Gastrocnemius medialis (tissue), 4 donors: Measurements from ENCODE around the gene HDHD3. TPM values are rescaled to one million over a fixed set of nuclear protein-coding genes. Genes with fewer than 3 reads are reported as not detected.

Experiments
- ATAC-seq, 2 donors: fragments of 150-250 bp; one replicate each; pipeline ENCODE4 v1.9.1; 2016
- DNase-seq, 2 donors: peaks; one replicate each; pipeline ENCODE4 v3.0.0-alpha.2; 2019
- H3K27ac ChIP-seq, 4 donors: fragments of 200-600 bp; sonication (generic); 1 replicate in 1 of 4; 2 replicates in 3 of 4; pipeline ENCODE4 v1.5.1; 2016 to 2018; ENCODE audit warnings: mild to moderate bottlenecking in 2 of 4, moderate library complexity in 1 of 4
- H3K27me3 ChIP-seq, 3 donors: fragments of 200-600 bp; sonication (generic) in 2 of 3; 1 replicate in 1 of 3; 2 replicates in 2 of 3; pipeline versions ENCODE4 v1.5.1 to v1.6.0; 2016 to 2019; ENCODE audit warnings: mild to moderate bottlenecking in 1 of 3, moderate library complexity in 1 of 3
- H3K36me3 ChIP-seq, 2 donors: fragments of 200-600 bp; sonication (generic) in 1 of 2; one replicate each; pipeline ENCODE4 v1.5.1; 2017 to 2018
- H3K4me1 ChIP-seq, 2 donors: fragments of 200-600 bp; sonication (generic) in 1 of 2; one replicate each; pipeline ENCODE4 v1.5.1; 2016 to 2017; ENCODE audit warnings: mild to moderate bottlenecking in 2 of 2
- H3K4me3 ChIP-seq, 4 donors: fragments of 200-600 bp; sonication (generic) in 3 of 4; 1 replicate in 1 of 4; 2 replicates in 3 of 4; pipeline ENCODE4 v1.5.1; 2016 to 2019; ENCODE audit warnings: mild to moderate bottlenecking in 2 of 4
- H3K9me3 ChIP-seq, 3 donors: fragments of 200-600 bp; sonication (generic) in 2 of 3; 1 replicate in 1 of 3; 2 replicates in 2 of 3; pipeline ENCODE4 v1.5.1; 2016 to 2019
- POLR2A ChIP-seq, 2 donors: fragments of 450-650 bp; IDR thresholded peaks; one replicate each; pipeline ENCODE4 v1.6.1; 2017; ENCODE audit warnings: antibody characterized with exemption in 2 of 2, mild to moderate bottlenecking in 2 of 2, moderate library complexity in 2 of 2
- in situ Hi-C, 4 donors: fragments of 200-750 bp; cut with MboI; loops; one replicate each; pipeline versions ENCODE4 v1.15.0 to v1.8.0; 2017; ENCODE audit warnings: low sequenced_read_pairs in 4 of 4
- intact Hi-C: fragments of 100-400 bp; cut with DNase I; formaldehyde crosslinking; loops from one replicate; pipeline ENCODE4 v1.15.1; 2023; ENCODE audit warnings: low total_unique reads
- total RNA-seq, 4 donors: library from RNA; depleted of rRNA; stranded (reverse); fragments of >200 nt; gene quantifications; one replicate each; pipeline versions ENCODE4 v1.1.0 to v1.2.3, GENCODE V29; 2016
- TF ChIP-seq, protein P1 (sequence below), 5 experiments: fragments of 450-650 bp in 3 of 5; fragments of 200-600 bp in 2 of 5; sonication (generic) in 2 of 5; IDR thresholded peaks in 4 of 5; conservative IDR thresholded peaks in 1 of 5; 1 replicate in 4 of 5; 2 replicates in 1 of 5; pipeline ENCODE4 v1.5.1; 2016 to 2019; ENCODE audit warnings: antibody characterized with exemption in 5 of 5, mild to moderate bottlenecking in 3 of 5, moderate library complexity in 3 of 5

HDHD3 gene
- total RNA-seq, 4 donors from 2014 or later: 10.3 to 16.2 (median 14.1) TPM

- Histone ChIP-seq H3K4me1 (peaks cover 3% of the 10 kb centered on the region in 2 donors), H3K9me3 (no peaks in the 10 kb centered on the region), H3K27ac (no peak overlapping the region), H3K4me3 (no peak overlapping the region), H3K27me3 (peaks cover 18 to 34% (median 23%) of the 10 kb centered on the region in 3 donors), H3K36me3 (no peaks in the 10 kb centered on the region)
- DNase-seq: no peak
- TF ChIP-seq POLR2A (IDR thresholded peaks at IDR 0.05): no peak
- TF ChIP-seq, protein P1, sequence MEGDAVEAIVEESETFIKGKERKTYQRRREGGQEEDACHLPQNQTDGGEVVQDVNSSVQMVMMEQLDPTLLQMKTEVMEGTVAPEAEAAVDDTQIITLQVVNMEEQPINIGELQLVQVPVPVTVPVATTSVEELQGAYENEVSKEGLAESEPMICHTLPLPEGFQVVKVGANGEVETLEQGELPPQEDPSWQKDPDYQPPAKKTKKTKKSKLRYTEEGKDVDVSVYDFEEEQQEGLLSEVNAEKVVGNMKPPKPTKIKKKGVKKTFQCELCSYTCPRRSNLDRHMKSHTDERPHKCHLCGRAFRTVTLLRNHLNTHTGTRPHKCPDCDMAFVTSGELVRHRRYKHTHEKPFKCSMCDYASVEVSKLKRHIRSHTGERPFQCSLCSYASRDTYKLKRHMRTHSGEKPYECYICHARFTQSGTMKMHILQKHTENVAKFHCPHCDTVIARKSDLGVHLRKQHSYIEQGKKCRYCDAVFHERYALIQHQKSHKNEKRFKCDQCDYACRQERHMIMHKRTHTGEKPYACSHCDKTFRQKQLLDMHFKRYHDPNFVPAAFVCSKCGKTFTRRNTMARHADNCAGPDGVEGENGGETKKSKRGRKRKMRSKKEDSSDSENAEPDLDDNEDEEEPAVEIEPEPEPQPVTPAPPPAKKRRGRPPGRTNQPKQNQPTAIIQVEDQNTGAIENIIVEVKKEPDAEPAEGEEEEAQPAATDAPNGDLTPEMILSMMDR (IDR thresholded peaks at IDR 0.05 in 4 of 5, conservative IDR thresholded peaks at IDR 0.05 in 1 of 5): no peak
- no peak for ATAC-seq
- intact Hi-C loops: no loop called here
- in situ Hi-C loops: no loop called here
These were observed 21.7 kb downstream of the HDHD3 start for GRCh38 chr9:113355040-113355596.

GRCh38 chr9:113352411-113352810, 24.4 kb downstream of the HDHD3 start:
- H3K27ac ChIP-seq: no peak overlapping the region
- ATAC-seq (no peak), DNase-seq (no peak)
- intact Hi-C loops (no loop called here), in situ Hi-C loops (no loop called here)
- no peak overlapping the region for H3K4me3 ChIP-seq
- H3K36me3 ChIP-seq: no peaks in the 10 kb centered on the region
- TF ChIP-seq POLR2A (IDR thresholded peaks at IDR 0.05): no peak
- TF ChIP-seq, protein P1 (IDR thresholded peaks at IDR 0.05 in 4 of 5, conservative IDR thresholded peaks at IDR 0.05 in 1 of 5): no peak
- H3K27me3 ChIP-seq: peaks cover 21 to 40% (median 28%) of the 10 kb centered on the region in 3 donors
- H3K9me3 ChIP-seq: no peaks in the 10 kb centered on the region
- H3K4me1 ChIP-seq: peaks cover 7% of the 10 kb centered on the region in 2 donors

DNA sequence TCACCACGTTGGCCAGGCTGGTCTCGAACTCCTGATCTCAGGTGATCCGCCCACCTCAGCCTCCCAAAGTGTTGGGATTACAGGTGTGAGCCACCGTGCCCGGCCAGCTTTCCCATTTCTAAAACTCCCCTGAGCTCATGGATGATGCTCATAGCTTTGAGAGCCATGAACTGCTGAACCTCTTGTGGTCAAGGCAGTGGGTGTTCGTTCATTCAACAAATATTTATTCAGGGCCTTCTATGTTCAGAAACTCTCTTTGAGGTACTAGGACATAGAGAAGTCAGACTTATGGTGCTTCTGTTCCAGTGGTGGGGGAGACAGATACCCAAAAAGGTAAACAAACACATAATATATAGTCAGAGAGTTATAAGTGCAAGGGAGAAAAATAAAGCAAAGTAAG, 24.8 kb downstream of the HDHD3 start:
- Histone ChIP-seq H3K27me3 (peaks cover 21 to 40% (median 28%) of the 10 kb centered on the region in 3 donors), H3K36me3 (no peaks in the 10 kb centered on the region), H3K4me1 (peaks cover 7% of the 10 kb centered on the region in 2 donors), H3K9me3 (no peaks in the 10 kb centered on the region), H3K27ac (no peak overlapping the region), H3K4me3 (no peak overlapping the region)
- TF ChIP-seq, protein P1 (IDR thresholded peaks at IDR 0.05 in 4 of 5, conservative IDR thresholded peaks at IDR 0.05 in 1 of 5): no peak
- TF ChIP-seq POLR2A (IDR thresholded peaks at IDR 0.05): no peak
- ATAC-seq (no peak), DNase-seq (no peak)
- in situ Hi-C loops (no loop called here), intact Hi-C loops (no loop called here)

DNA sequence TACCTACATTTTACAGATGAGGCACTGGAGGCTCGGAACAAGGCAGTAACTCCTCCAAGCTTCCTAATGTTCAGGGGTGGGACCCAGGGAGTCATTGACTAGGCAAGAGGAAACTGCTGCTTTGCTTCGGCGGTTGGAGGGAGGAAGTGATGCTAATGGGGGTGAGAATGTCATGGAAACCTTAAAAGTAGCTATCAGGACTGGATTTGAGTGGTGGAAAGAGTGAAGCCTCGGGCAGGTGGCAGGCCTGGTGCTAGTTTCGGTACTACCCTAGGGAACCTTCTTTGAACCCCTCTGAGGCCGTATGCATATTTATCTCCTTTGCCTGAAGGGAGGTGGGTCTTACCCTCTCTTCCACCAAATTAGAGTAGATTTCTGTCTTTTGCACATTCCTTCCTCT, 25.8 kb downstream of the HDHD3 start:
- TF ChIP-seq, protein P1 (IDR thresholded peaks at IDR 0.05 in 4 of 5, conservative IDR thresholded peaks at IDR 0.05 in 1 of 5): no peak
- no peak for TF ChIP-seq POLR2A (IDR thresholded peaks at IDR 0.05)
- DNase-seq (no peak), ATAC-seq (no peak)
- intact Hi-C loops: no loop called here
- Histone ChIP-seq H3K36me3 (no peaks in the 10 kb centered on the region), H3K27ac (no peak overlapping the region), H3K9me3 (no peaks in the 10 kb centered on the region), H3K27me3 (peaks cover 21 to 40% (median 28%) of the 10 kb centered on the region in 3 donors), H3K4me3 (no peak overlapping the region), H3K4me1 (peaks cover 7% of the 10 kb centered on the region in 2 donors)
- in situ Hi-C loops: no loop called here
